ENCODE results near the gene PSG5. TPM values are rescaled to one million over a fixed set of nuclear protein-coding genes. Genes with fewer than 3 reads are reported as not detected.
"Not testable (repeated sequence)": the region's sequence is repeated elsewhere in the genome, so short reads cannot be mapped to it uniquely, and the experiment has no call there.

The PSG5 gene
- not detected for total RNA-seq

- CTCF ChIA-PET; H3K27ac Mint-ChIP-seq; H3K36me3 Mint-ChIP-seq; H3K9me3 Mint-ChIP-seq (ENCODE audit: low read depth); ATAC-seq; H3K27me3 Mint-ChIP-seq; DNase-seq; H3K4me1 Mint-ChIP-seq; H3K4me3 Mint-ChIP-seq: not testable (repeated sequence)
Observed at GRCh38 chr19:43186311-43186935, at the start of gene PSG5. Gene PSG5 (minus strand): TSS chr19:43186536. CDS start chr19:43186405, 131 bp downstream.

GRCh38 chr19:43235686-43236085 is 49.4 kb upstream of the PSG5 start:
- H3K27ac Mint-ChIP-seq; H3K27me3 Mint-ChIP-seq; H3K9me3 Mint-ChIP-seq (ENCODE audit: low read depth); CTCF ChIA-PET; H3K36me3 Mint-ChIP-seq; DNase-seq; ATAC-seq; H3K4me1 Mint-ChIP-seq; H3K4me3 Mint-ChIP-seq: not testable (repeated sequence)

GRCh38 chr19:43229315-43229714 is 43.0 kb upstream of the PSG5 start:
- no peaks in the 10 kb centered on the region for H3K27me3 Mint-ChIP-seq
- CTCF ChIA-PET = no interaction called here
- H3K4me3 Mint-ChIP-seq = no peak overlapping the region
- no peaks in the 10 kb centered on the region for H3K4me1 Mint-ChIP-seq
- ATAC-seq (no peak), DNase-seq (no peak)
- H3K36me3 Mint-ChIP-seq = no peaks in the 10 kb centered on the region
- H3K27ac Mint-ChIP-seq = no peak overlapping the region
- peaks cover 19% of the 10 kb centered on the region for H3K9me3 Mint-ChIP-seq (ENCODE audit: low read depth)

- CTCF ChIA-PET, H3K36me3 Mint-ChIP-seq, DNase-seq, ATAC-seq, H3K4me3 Mint-ChIP-seq, H3K4me1 Mint-ChIP-seq, H3K27me3 Mint-ChIP-seq, H3K27ac Mint-ChIP-seq: not testable (repeated sequence)
- H3K9me3 Mint-ChIP-seq (ENCODE audit: low read depth) = peaks cover 19% of the 10 kb centered on the region
Observed at GRCh38 chr19:43228730-43229129, 42.4 kb upstream of the PSG5 start.

GRCh38 chr19:43226986-43227385 is 40.6 kb upstream of the PSG5 start:
- peaks cover 19% of the 10 kb centered on the region for H3K9me3 Mint-ChIP-seq (ENCODE audit: low read depth)
- H3K4me3 Mint-ChIP-seq, H3K27me3 Mint-ChIP-seq, H3K4me1 Mint-ChIP-seq, ATAC-seq, H3K36me3 Mint-ChIP-seq, CTCF ChIA-PET, DNase-seq, H3K27ac Mint-ChIP-seq: not testable (repeated sequence)

GRCh38 chr19:43224855-43225253 is 38.5 kb upstream of the PSG5 start:
- no peaks in the 10 kb centered on the region for H3K36me3 Mint-ChIP-seq
- no peak overlapping the region for H3K27ac Mint-ChIP-seq
- peaks cover 19% of the 10 kb centered on the region for H3K9me3 Mint-ChIP-seq (ENCODE audit: low read depth)
- no peak for ATAC-seq
- no peaks in the 10 kb centered on the region for H3K27me3 Mint-ChIP-seq
- no peak overlapping the region for H3K4me3 Mint-ChIP-seq
- no peak for DNase-seq
- no peaks in the 10 kb centered on the region for H3K4me1 Mint-ChIP-seq
- CTCF ChIA-PET = no interaction called here

- ATAC-seq, H3K4me1 Mint-ChIP-seq, H3K27ac Mint-ChIP-seq, CTCF ChIA-PET, H3K4me3 Mint-ChIP-seq, DNase-seq, H3K36me3 Mint-ChIP-seq, H3K27me3 Mint-ChIP-seq: not testable (repeated sequence)
- peaks cover 17% of the 10 kb centered on the region for H3K9me3 Mint-ChIP-seq (ENCODE audit: low read depth)
Observed at GRCh38 chr19:43224201-43224854, 38.0 kb upstream of the PSG5 start.

GRCh38 chr19:43221891-43222290 is 35.6 kb upstream of the PSG5 start:
- CTCF ChIA-PET; H3K36me3 Mint-ChIP-seq; H3K9me3 Mint-ChIP-seq (ENCODE audit: low read depth); H3K4me3 Mint-ChIP-seq; H3K4me1 Mint-ChIP-seq; ATAC-seq; H3K27me3 Mint-ChIP-seq; H3K27ac Mint-ChIP-seq; DNase-seq: not testable (repeated sequence)

GRCh38 chr19:43219136-43219535 is 32.8 kb upstream of the PSG5 start:
- H3K4me1 Mint-ChIP-seq; H3K36me3 Mint-ChIP-seq; CTCF ChIA-PET; H3K27me3 Mint-ChIP-seq; DNase-seq; H3K9me3 Mint-ChIP-seq (ENCODE audit: low read depth); H3K4me3 Mint-ChIP-seq; ATAC-seq; H3K27ac Mint-ChIP-seq: not testable (repeated sequence)

GRCh38 chr19:43215881-43216280 is 29.5 kb upstream of the PSG5 start:
- CTCF ChIA-PET; H3K27ac Mint-ChIP-seq; ATAC-seq; H3K27me3 Mint-ChIP-seq; H3K4me1 Mint-ChIP-seq; H3K36me3 Mint-ChIP-seq; H3K9me3 Mint-ChIP-seq (ENCODE audit: low read depth); DNase-seq; H3K4me3 Mint-ChIP-seq: not testable (repeated sequence)

- Mint-ChIP-seq H3K4me3 (no peak overlapping the region), H3K27ac (no peak overlapping the region), H3K4me1 (no peaks in the 10 kb centered on the region), H3K9me3 (ENCODE audit: low read depth) (no peaks in the 10 kb centered on the region), H3K36me3 (no peaks in the 10 kb centered on the region), H3K27me3 (peaks cover 3% of the 10 kb centered on the region)
- CTCF ChIA-PET = no interaction called here
- ATAC-seq = no peak
- DNase-seq = no peak
Observed at GRCh38 chr19:43207991-43208390, 21.7 kb upstream of the PSG5 start.

- H3K36me3 Mint-ChIP-seq; H3K27ac Mint-ChIP-seq; H3K27me3 Mint-ChIP-seq; H3K9me3 Mint-ChIP-seq (ENCODE audit: low read depth); ATAC-seq; H3K4me1 Mint-ChIP-seq; H3K4me3 Mint-ChIP-seq; CTCF ChIA-PET; DNase-seq: not testable (repeated sequence)
Observed at GRCh38 chr19:43207174-43207573, 20.8 kb upstream of the PSG5 start.

GRCh38 chr19:43205471-43206105 is 19.3 kb upstream of the PSG5 start, which contains the start of gene PSG4:
Gene PSG4 (minus strand): TSS chr19:43205638. CDS start chr19:43205536, 102 bp downstream.
- not testable (repeated sequence) for H3K9me3 Mint-ChIP-seq (ENCODE audit: low read depth); H3K27ac Mint-ChIP-seq; DNase-seq; H3K27me3 Mint-ChIP-seq; ATAC-seq; H3K4me1 Mint-ChIP-seq; H3K36me3 Mint-ChIP-seq; H3K4me3 Mint-ChIP-seq
- CTCF ChIA-PET = interaction anchor here (0.6 kb wide), 1 partner anchor 26 kb away, joined by 3 read pairs; no protein-coding TSS in a partner anchor

- DNase-seq; H3K36me3 Mint-ChIP-seq; H3K9me3 Mint-ChIP-seq (ENCODE audit: low read depth); H3K27ac Mint-ChIP-seq; H3K4me3 Mint-ChIP-seq; H3K4me1 Mint-ChIP-seq; CTCF ChIA-PET; H3K27me3 Mint-ChIP-seq; ATAC-seq: not testable (repeated sequence)
Observed at GRCh38 chr19:43203611-43204010, 17.3 kb upstream of the PSG5 start.
